Fibroblast of lung (primary cell): Measurements from ENCODE around the gene MAMLD1.

Experiments
- EZH2 ChIP-seq: IDR thresholded peaks from 2 replicates; pipeline ENCODE4 v1.5.1; 2012; ENCODE audit warnings: low read length, control low read depth, mild to moderate bottlenecking; ENCODE audit errors: missing control alignments
- TF ChIP-seq, protein P1 (sequence below), 2 donors: IDR thresholded peaks in 1 of 2; conservative IDR thresholded peaks in 1 of 2; 1 replicate in 1 of 2; 2 replicates in 1 of 2; pipeline ENCODE4 v1.5.1; 2011 to 2012; ENCODE audit warnings: low read length in 2 of 2, control low read depth in 1 of 2, inconsistent platforms in 1 of 2, low read depth in 1 of 2, mild to moderate bottlenecking in 1 of 2

DNA sequence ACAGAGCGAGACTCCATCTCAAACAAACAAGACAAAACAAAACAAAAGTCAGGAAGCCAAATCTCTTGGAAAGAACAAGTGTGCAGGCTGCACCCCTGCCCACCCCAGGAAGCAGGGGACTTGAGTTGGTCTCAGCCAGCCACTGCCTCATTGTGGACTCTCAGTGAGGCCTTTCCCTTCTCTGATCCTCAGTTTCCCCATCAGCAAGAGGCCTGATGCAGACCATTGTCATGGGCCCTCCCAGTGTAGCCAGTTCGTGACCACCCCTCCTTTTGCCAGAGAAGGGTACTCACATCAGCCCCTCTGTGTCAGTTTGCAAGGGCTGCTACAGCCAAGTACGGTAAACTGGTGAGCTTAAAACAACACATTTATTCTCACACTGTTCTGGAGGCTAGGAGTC is 48.9 kb upstream of the MAMLD1 start:
- TF ChIP-seq, protein P1, sequence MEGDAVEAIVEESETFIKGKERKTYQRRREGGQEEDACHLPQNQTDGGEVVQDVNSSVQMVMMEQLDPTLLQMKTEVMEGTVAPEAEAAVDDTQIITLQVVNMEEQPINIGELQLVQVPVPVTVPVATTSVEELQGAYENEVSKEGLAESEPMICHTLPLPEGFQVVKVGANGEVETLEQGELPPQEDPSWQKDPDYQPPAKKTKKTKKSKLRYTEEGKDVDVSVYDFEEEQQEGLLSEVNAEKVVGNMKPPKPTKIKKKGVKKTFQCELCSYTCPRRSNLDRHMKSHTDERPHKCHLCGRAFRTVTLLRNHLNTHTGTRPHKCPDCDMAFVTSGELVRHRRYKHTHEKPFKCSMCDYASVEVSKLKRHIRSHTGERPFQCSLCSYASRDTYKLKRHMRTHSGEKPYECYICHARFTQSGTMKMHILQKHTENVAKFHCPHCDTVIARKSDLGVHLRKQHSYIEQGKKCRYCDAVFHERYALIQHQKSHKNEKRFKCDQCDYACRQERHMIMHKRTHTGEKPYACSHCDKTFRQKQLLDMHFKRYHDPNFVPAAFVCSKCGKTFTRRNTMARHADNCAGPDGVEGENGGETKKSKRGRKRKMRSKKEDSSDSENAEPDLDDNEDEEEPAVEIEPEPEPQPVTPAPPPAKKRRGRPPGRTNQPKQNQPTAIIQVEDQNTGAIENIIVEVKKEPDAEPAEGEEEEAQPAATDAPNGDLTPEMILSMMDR (conservative IDR thresholded peaks at IDR 0.05 in 1 of 2, IDR thresholded peaks at IDR 0.05 in 1 of 2; ENCODE audit: low read depth in 1 of 2, low read length in 2 of 2): no peak
- TF ChIP-seq EZH2: no peak
